H1 (cell line): ENCODE data around the gene RHBDF1. TPM values are rescaled to one million over a fixed set of nuclear protein-coding genes. Genes with fewer than 3 reads are reported as not detected.

Source experiments
- CTCF ChIA-PET: fragments of 300-600 bp; sonication (Branson Sonifier 250); formaldehyde crosslinking; loops from one replicate; lab custom pipeline; 2021; ENCODE audit not compliant: partially characterized antibody; lab: Charles Lee
- POLR2A ChIA-PET: fragments of 300-600 bp; sonication (Branson Sonifier 250); formaldehyde crosslinking; loops from one replicate; lab custom pipeline; 2021; ENCODE audit warnings: inconsistent platforms; ENCODE audit not compliant: partially characterized antibody; lab: Charles Lee
- DNase-seq, 2 experiments: peaks; one replicate each; pipeline versions ENCODE4 v3.0.0 to v3.0.0-alpha.2; 2010 to 2022; ENCODE audit warnings: low spot score in 2 of 2, low read depth in 1 of 2, mixed read lengths in 1 of 2
- FAIRE-seq: peaks from 2 replicates; lab custom pipeline; 2011; peaks lifted over from hg19 to GRCh38; lab: Jason Lieb, UNC
- H2AFZ ChIP-seq: 2 replicates; pipeline ENCODE4 v1.8.1; 2012; ENCODE audit warnings: low read length, inconsistent platforms
- H2AK5ac ChIP-seq: 2 replicates; pipeline ENCODE4 v1.6.1; 2013; ENCODE audit warnings: low read depth, low read length
- H2BK120ac ChIP-seq: replicated peaks from 2 replicates; pipeline ENCODE3; 2013; ENCODE audit warnings: low read depth, low read length, inconsistent platforms
- H2BK12ac ChIP-seq: 2 replicates; pipeline ENCODE4 v1.6.1; 2013; ENCODE audit warnings: low read depth, low read length
- H2BK15ac ChIP-seq: 2 replicates; pipeline ENCODE4 v1.6.1; 2013; ENCODE audit warnings: low read length
- H2BK20ac ChIP-seq: 2 replicates; pipeline ENCODE4 v1.6.1; 2013; ENCODE audit warnings: low read length
- H2BK5ac ChIP-seq: 2 replicates; pipeline ENCODE4 v1.6.1; 2013; ENCODE audit warnings: low read depth, low read length
- H3K14ac ChIP-seq: 2 replicates; pipeline ENCODE4 v1.6.1; 2013; ENCODE audit warnings: inconsistent platforms; ENCODE audit not compliant: insufficient read length
- H3K18ac ChIP-seq: 2 replicates; pipeline ENCODE4 v1.6.1; 2013; ENCODE audit warnings: low read length; ENCODE audit errors: extremely low read depth
- H3K23ac ChIP-seq: 2 replicates; pipeline ENCODE4 v1.6.1; 2013; ENCODE audit warnings: inconsistent platforms; ENCODE audit not compliant: insufficient read length
- H3K23me2 ChIP-seq: 2 replicates; pipeline ENCODE4 v1.6.1; 2013; ENCODE audit warnings: low read depth, low read length
- H3K27ac ChIP-seq: 2 replicates; pipeline ENCODE4 v1.6.1; 2011; ENCODE audit warnings: low read depth, low read length, inconsistent platforms
- H3K27me3 ChIP-seq, 4 experiments: replicated peaks in 1 of 4; 1 replicate in 1 of 4; 2 replicates in 3 of 4; pipeline versions ENCODE4 v1.6.1 to v1.8.1; 2011 to 2013; ENCODE audit warnings: low read length in 3 of 4, mild to moderate bottlenecking in 3 of 4, inconsistent platforms in 2 of 4, mixed read lengths in 2 of 4, moderate library complexity in 1 of 4; ENCODE audit not compliant: control insufficient read depth in 3 of 4, insufficient read depth in 3 of 4; ENCODE audit errors: extremely low read depth in 1 of 4
- H3K36me3 ChIP-seq, 4 experiments: 2 replicates each; pipeline versions ENCODE4 v1.6.1 to v1.8.1; 2011 to 2013; ENCODE audit warnings: mild to moderate bottlenecking in 4 of 4, low read length in 3 of 4, moderate library complexity in 2 of 4, control low read depth in 1 of 4, inconsistent platforms in 1 of 4; ENCODE audit not compliant: insufficient read depth in 4 of 4, control insufficient read depth in 2 of 4
- H3K4ac ChIP-seq: replicated peaks from 2 replicates; pipeline ENCODE3; 2013; ENCODE audit warnings: low read length, low read depth, mixed read lengths, inconsistent platforms; ENCODE audit not compliant: insufficient read length
- H3K4me1 ChIP-seq, 4 experiments: replicated peaks in 1 of 4; 1 replicate in 1 of 4; 2 replicates in 3 of 4; pipeline versions ENCODE4 v1.6.1 to v1.8.1; 2011 to 2013; ENCODE audit warnings: low read length in 3 of 4, inconsistent platforms in 2 of 4, mixed read lengths in 1 of 4; ENCODE audit not compliant: insufficient read depth in 4 of 4, control insufficient read depth in 3 of 4
- H3K4me2 ChIP-seq, 2 experiments: 2 replicates each; pipeline versions ENCODE4 v1.6.1 to v1.8.1; 2011 to 2013; ENCODE audit warnings: low read depth in 2 of 2, low read length in 2 of 2, control low read depth in 1 of 2, inconsistent platforms in 1 of 2, mild to moderate bottlenecking in 1 of 2; ENCODE audit not compliant: insufficient read depth in 1 of 2
- H3K4me3 ChIP-seq, 4 experiments: fragments of 200-600, 300-600 bp in 1 of 4; sonication (generic), shearing (Covaris generic), sonication (Bioruptor Twin) in 1 of 4; 2 replicates each; pipeline versions ENCODE4 v1.5.1 to v1.8.1; 2011 to 2016; ENCODE audit warnings: low read length in 4 of 4, low read depth in 3 of 4, control low read depth in 2 of 4, inconsistent platforms in 2 of 4, mild to moderate bottlenecking in 2 of 4, mixed read lengths in 1 of 4, moderate library complexity in 1 of 4; ENCODE audit not compliant: insufficient read depth in 2 of 4; ENCODE audit errors: extremely low read depth in 1 of 4
- H3K56ac ChIP-seq: replicated peaks from 2 replicates; pipeline ENCODE3; 2013; ENCODE audit warnings: low read depth, mild to moderate bottlenecking, mixed read lengths, low read length, inconsistent platforms; ENCODE audit not compliant: insufficient read length
- H3K79me1 ChIP-seq: 2 replicates; pipeline ENCODE4 v1.6.1; 2013; ENCODE audit warnings: low read depth, low read length, control low read depth
- H3K79me2 ChIP-seq, 2 experiments: 2 replicates each; pipeline versions ENCODE4 v1.6.1 to v1.8.1; 2012 to 2013; ENCODE audit warnings: low read length in 2 of 2, mild to moderate bottlenecking in 2 of 2, inconsistent platforms in 1 of 2; ENCODE audit not compliant: insufficient read depth in 2 of 2, control insufficient read depth in 1 of 2
- H3K9ac ChIP-seq, 4 experiments: replicated peaks in 1 of 4; 1 replicate in 1 of 4; 2 replicates in 3 of 4; pipeline versions ENCODE4 v1.6.1 to v1.8.1; 2011 to 2013; ENCODE audit warnings: low read depth in 3 of 4, low read length in 3 of 4, control low read depth in 2 of 4, mild to moderate bottlenecking in 2 of 4, moderate library complexity in 2 of 4, inconsistent platforms in 1 of 4; ENCODE audit errors: extremely low read depth in 1 of 4
- H3K9me3 ChIP-seq, 2 experiments: 2 replicates each; pipeline versions ENCODE4 v1.6.1 to v1.8.1; 2012 to 2013; ENCODE audit warnings: mild to moderate bottlenecking in 2 of 2, moderate library complexity in 2 of 2, control low read depth in 1 of 2, inconsistent platforms in 1 of 2, low read depth in 1 of 2, low read length in 1 of 2, mixed read lengths in 1 of 2; ENCODE audit not compliant: insufficient read depth in 2 of 2
- H4K20me1 ChIP-seq, 2 experiments: replicated peaks in 1 of 2; 2 replicates each; pipeline versions ENCODE3 to v1.8.1; 2011 to 2013; ENCODE audit warnings: inconsistent platforms in 2 of 2, low read length in 2 of 2, mild to moderate bottlenecking in 1 of 2; ENCODE audit not compliant: insufficient read depth in 2 of 2, control insufficient read depth in 1 of 2
- H4K5ac ChIP-seq: 2 replicates; pipeline ENCODE4 v1.6.1; 2013; ENCODE audit warnings: low read length, low read depth, mixed read lengths, inconsistent platforms; ENCODE audit not compliant: insufficient read length
- H4K8ac ChIP-seq: 2 replicates; pipeline ENCODE4 v1.8.0; 2013; ENCODE audit warnings: mild to moderate bottlenecking, moderate library complexity, low read length, inconsistent platforms; ENCODE audit not compliant: insufficient read depth; ENCODE audit errors: extremely low read depth
- H4K91ac ChIP-seq: replicated peaks from 2 replicates; pipeline ENCODE3; 2013; ENCODE audit warnings: low read length, mixed read lengths, inconsistent platforms; ENCODE audit not compliant: insufficient read length
- JUND ChIP-seq: IDR thresholded peaks from 2 replicates; pipeline ENCODE4 v1.6.1; 2011; ENCODE audit warnings: mild to moderate bottlenecking, improper control_type of control experiment, low read length
- POLR2AphosphoS5 ChIP-seq: IDR thresholded peaks from 2 replicates; pipeline ENCODE4 v1.6.1; 2011; ENCODE audit warnings: low read depth, low read length
- SIRT6 ChIP-seq: IDR thresholded peaks from one replicate; pipeline ENCODE4 v1.7.1; 2012; ENCODE audit warnings: low read length, inconsistent platforms
- WGBS, 2 experiments: shearing (Covaris generic) in 1 of 2; methylation state at CpG; one replicate each; pipeline versions ENCODE4 v1.1.6 to v1.1.7; 2013 to 2015; ENCODE audit warnings: low lambda C conversion rate in 2 of 2, mixed read lengths in 2 of 2, inconsistent platforms in 1 of 2, low coverage in 1 of 2, missing lambda C conversion rate in 1 of 2; ENCODE audit not compliant: insufficient replicate concordance in 2 of 2, insufficient coverage in 1 of 2, insufficient read length in 1 of 2; ENCODE audit errors: extremely low coverage in 1 of 2, missing lambda C conversion rate in 1 of 2; 5-methylcytosine and 5-hydroxymethylcytosine counted together
- polyA plus RNA-seq, 7 experiments: library from polyadenylated mRNA; depleted of rRNA in 3 of 7; stranded (reverse) in 5 of 7; unstranded in 2 of 7; fragments of >200 nt in 5 of 7; fragments of 200-250 nt in 2 of 7; gene quantifications; 1 replicate in 5 of 7; 2 replicates in 1 of 7; 4 replicates in 1 of 7; pipeline versions ENCODE4 v1.2.1 to v1.2.3, GENCODE V29; 2011 to 2013; ENCODE audit warnings: missing spikeins in 2 of 7, mixed read lengths in 2 of 7
- total RNA-seq: library from RNA; stranded (reverse); fragmentation: NEBNext Ultra II Directional; extraction: Animal tissue kit (Norgen Biotek cat#: 25700); gene quantifications from 2 replicates; pipeline ENCODE4 v1.2.1, GENCODE V29; 2021

The RHBDF1 gene
- total and polyA plus RNA-seq, 2 of the 8 experiments (the other 6 are each of a cell fraction or from before 2014, with no cell fraction given): 37.4 to 51.6 TPM

DNA sequence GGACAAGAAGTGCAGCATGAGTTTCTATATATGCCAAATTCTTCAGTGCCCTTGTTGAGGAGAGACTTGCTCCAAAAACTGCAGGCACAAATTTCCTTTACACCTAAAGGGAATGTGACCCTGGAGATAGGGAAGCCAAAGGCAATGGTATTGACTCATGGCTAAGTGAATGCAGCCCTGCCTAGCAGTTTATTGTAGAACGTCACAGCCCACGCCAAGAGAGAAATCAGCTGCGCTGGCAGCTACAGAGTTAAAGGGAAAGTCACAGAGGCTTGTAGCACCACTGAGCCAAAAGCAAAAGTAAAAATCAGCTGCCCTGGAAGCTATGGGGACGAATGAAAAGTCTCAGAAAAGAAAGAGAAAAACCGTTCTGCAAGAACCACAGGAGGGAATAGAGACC, 29.1 kb downstream of the RHBDF1 start:
- no peak overlapping the region for H2BK20ac ChIP-seq
- no peak overlapping the region for H3K14ac ChIP-seq
- H2BK15ac ChIP-seq: no peak overlapping the region
- no peak overlapping the region for H2BK5ac ChIP-seq
- H3K18ac ChIP-seq: no peak overlapping the region
- H2AK5ac ChIP-seq: no peak overlapping the region
- H3K36me3 ChIP-seq: peaks cover 24 to 68% (median 51%) of the 10 kb centered on the region in 4 experiments
- no peaks in the 10 kb centered on the region for H3K27me3 ChIP-seq
- no peak overlapping the region for H2BK120ac ChIP-seq
- no peak overlapping the region for H4K5ac ChIP-seq
- H3K79me1 ChIP-seq: peaks cover 2% of the 10 kb centered on the region; the same call in 1 of the 2 replicates
- no peak overlapping the region for H4K91ac ChIP-seq
- H2BK12ac ChIP-seq: no peak overlapping the region
- H3K23ac ChIP-seq: no peak overlapping the region
- no peak for TF ChIP-seq SIRT6
- TF ChIP-seq JUND: no peak
- no peak for TF ChIP-seq POLR2AphosphoS5
- TF ChIP-seq, all 59 proteins: peak for 0
- no peak overlapping the region for H3K4me3 ChIP-seq
- WGBS, 2 experiments: 85% methylated on average over 5 of the region's 5 CpGs; no CpG with 5 or more reads in 1 of the 2 experiments
- POLR2A ChIA-PET: interaction anchor here (1.1 to 1.3 kb wide), 3 partner anchors 13 to 21 kb away, joined by 3 read pairs; no protein-coding TSS in a partner anchor
- H3K9ac ChIP-seq: no peak overlapping the region
- H4K20me1 ChIP-seq: peaks cover 0 to 21% of the 10 kb centered on the region in 2 experiments
- no peak overlapping the region for H4K8ac ChIP-seq
- H3K9me3 ChIP-seq: no peaks in the 10 kb centered on the region; a peak in 1 of 4 replicates
- no peaks in the 10 kb centered on the region for H3K4me1 ChIP-seq
- no peak overlapping the region for H3K4ac ChIP-seq
- no peaks in the 10 kb centered on the region for H3K23me2 ChIP-seq
- DNase-seq: no peak
- no peak overlapping the region for H3K56ac ChIP-seq
- CTCF ChIA-PET: interaction anchor here (1.9 kb wide), 1 partner anchor 74 kb away, joined by 5 read pairs; no protein-coding TSS in a partner anchor
- H2AFZ ChIP-seq: no peak overlapping the region
- no peak for FAIRE-seq
- H3K4me2 ChIP-seq: no peak overlapping the region
- H3K27ac ChIP-seq: no peak overlapping the region
- H3K79me2 ChIP-seq: peaks cover 0 to 6% of the 10 kb centered on the region in 2 experiments; a peak in 2 of 4 replicates
